RPMI7951 (cell line): ENCODE measurements around the gene GLCE. TPM values are rescaled to one million over a fixed set of nuclear protein-coding genes. Genes with fewer than 3 reads are reported as not detected.
"Not testable (repeated sequence)": the region's sequence is repeated elsewhere in the genome, so short reads cannot be mapped to it uniquely, and the experiment has no call there.

Experiments used
- DNase-seq: peaks from one replicate; pipeline ENCODE4 v3.0.0-alpha.2; 2012; ENCODE audit warnings: low read depth
- total RNA-seq: library from RNA; depleted of rRNA; stranded (reverse); fragments of >200 nt; shearing (Covaris generic); gene quantifications from 2 replicates; pipeline ENCODE4 v1.2.3, GENCODE V29; 2014

The GLCE gene
- total RNA-seq, 1 experiment from 2014 or later: 36.6 TPM

DNA sequence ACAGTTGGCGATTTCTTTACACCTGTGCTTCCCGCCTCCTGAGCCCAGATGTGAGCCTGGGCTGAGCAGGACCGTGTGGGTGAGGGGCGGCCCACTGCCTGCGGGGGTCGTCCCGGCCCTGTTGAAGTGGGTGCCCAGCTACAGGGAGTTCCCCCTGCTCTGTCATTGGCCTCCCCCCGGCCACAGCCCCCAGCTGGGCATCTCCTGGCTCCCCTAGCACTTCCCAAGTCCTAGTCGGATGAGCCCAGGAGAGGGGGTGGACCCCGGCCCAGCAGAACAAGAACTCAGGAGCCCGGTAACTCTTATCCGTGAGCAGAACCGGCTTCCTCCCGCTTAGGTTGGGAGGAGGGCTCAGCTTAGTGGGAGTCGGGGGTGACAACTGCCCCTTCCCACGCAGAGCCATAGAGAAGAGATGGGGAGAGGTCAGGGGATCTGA lies 139.0 kb downstream of the GLCE start:
- no peak for DNase-seq

DNA sequence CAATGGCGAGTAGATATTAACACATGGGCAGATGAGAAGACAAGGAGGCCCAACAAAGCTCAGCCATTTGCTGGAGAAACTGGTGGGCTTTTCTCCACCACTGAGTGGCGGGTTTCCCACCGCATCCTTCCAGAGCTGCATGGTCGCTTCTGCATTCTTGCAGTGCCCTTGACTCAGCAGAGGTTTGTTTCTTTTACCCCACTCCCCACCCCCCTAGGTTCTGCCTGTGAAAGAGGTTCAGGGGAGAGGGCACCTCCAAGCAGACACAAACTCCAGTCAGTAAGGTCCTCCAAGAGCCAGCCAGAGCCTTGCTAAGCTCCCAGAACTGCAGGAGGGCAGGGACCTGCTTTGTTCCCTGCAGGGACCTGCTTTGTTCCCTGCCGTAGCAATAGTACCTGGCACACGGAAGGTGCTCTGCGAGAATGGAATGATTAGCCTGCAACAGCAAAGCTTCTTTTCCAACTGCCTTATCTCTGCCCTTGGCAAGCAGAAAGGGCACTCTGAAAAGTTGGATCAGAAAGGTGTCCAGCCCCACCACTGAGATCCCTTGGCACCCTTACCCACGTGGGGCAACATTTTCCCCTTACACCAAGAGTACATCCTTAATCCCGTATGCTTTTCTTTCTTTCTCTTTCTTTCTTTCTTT lies 139.6 kb downstream of the GLCE start:
- DNase-seq: no peak

DNA sequence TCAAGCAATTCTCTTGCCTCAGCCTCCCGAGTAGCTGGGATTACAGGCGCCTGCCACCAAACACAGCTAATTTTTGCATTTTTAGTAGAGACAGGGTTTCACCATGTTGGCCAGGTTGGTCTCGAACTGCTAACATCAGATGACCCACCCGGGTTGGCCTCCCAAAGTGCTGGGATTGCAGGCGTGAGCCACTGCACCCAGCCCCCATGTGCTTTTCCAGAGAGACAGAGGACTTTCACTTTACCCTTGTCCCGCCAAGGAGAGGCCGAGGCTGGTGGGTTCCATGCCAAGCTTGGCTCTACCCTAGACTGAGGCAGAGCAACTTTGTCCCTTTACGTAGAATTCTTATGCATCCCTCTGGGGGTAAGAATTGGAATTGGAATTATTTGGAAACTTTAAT lies 140.7 kb downstream of the GLCE start:
- DNase-seq: not testable (repeated sequence)

DNA sequence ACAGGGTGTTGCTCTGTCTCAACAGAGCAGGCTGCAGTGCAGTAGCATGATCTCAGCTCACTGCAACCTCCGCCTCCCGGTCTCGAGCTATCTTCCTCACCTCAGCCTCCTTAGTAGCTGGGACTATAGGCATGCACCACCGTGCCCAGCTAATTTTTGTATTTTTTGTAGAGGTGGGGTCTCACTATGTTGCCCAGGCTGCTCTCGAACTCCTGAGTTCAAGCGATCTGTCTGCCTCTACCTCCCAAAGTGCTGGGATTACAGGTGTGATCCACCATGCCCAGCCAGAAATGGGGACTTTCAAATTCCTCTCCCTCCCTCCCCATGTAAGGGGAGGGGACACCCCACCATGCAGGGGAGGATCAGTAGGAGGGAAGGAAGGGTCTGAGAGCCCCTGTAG lies 141.7 kb downstream of the GLCE start:
- DNase-seq: not testable (repeated sequence)

DNA sequence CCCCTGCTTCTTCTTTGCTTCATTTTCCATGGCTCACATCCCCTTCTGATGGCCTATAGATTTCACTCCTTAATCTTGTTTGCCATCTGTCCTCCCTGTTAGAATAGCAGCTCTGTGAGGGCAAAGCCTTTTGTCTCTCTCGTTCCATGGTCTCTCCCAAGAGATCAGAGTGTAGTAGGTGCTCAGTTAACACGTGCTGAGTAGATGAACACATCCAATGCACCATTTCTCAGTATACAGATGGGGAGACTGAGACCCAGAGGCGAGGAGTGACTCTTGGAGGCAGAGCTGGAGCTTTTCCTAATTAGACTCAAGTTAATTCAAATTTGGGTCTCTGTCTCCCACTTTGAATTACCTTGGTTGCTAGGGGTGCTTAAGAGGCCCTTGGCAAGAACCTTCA lies 142.5 kb downstream of the GLCE start:
- DNase-seq: no peak

DNA sequence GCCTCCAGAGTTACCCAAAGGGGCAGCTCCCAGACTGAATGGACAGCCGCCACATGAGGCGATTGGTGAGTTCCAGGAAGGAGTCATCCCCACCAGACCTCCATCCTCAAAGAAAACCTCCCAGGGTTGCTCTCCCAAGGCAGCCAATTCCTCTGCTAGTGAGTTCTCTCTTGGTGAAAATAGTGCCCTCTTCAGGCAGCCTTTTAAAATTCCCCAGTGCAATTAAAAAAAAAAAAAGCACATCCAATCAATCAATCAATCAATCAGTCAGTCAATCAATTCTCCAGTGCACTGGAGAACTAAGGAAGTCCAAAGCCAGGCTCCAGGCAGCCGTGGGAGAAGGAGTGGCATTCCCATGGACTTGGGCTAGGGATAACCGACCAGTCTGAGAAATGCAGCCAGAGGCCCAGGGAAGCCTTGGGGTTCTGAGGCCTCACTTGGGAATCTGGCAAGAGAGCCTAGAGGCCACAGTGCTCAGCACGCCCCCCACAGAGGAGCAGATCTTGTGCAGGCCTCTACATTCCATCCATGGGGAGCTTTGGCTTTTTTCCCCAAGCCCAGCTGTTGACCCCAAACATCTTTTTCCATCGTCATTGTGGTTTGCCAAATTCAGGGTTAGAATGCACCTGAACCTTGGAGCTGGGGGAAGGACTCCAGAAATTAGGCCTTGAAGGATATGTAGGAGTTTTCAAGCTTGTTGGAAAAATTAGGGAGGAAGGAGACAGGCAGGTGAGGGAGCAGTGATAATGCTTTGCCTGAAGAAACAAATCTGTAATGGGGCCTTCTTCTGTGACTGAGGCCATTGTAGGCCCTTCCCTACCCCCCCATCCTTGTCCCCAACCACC lies 143.1 kb downstream of the GLCE start:
- peak; percentile 42 for DNase-seq

DNA sequence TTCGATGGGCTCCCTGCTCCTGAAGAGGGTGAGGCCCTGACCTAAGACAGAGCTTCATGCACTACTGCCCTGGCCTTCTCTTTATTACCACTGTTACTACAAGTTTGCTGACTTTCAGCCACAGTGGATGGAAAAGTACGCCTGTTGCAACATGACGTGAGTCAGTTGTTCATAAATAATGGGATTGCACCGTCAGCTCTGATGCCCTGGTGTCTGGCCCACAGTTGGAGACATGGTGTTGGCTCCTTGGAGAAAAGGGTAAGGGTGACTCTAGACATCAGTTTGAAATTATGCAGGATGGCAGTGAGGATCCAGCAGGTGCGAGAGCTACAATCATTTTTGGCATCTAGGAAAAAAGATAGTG lies 143.7 kb downstream of the GLCE start:
- peak; percentile 83 for DNase-seq

DNA sequence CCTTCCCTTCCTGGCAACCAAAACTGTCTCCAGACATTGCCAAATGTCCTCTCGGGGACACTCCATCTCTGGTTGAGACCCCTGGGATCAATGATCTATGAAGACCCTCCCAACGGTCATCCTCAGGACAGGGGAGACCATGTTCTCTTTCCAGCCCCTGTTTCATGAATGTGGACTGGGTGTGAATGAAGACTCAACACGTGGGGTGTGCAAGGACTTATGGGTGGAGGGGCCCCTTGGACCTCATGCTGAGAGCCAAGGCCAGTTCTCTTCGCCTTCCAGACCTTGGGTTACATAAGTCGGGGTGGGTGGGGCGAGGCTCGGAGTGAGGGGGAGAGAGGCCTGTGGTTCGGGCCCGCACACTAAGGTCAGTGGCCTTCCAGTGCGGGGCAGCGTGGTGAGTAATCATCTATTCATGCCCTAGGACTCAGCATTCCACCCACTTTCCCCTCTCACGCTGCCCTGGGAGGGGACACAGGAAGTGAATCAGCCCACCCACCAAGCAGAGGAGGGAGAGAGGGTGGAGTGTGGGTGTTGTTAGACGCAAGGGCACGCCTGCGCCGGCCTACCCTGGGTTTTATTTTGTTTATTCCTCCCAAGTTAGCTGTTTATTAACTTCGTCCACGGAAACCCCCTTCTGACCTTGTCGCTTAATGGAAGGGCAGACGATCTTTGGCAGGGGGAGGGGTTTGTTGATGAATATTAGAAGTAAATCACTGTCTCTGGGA lies 144.9 kb downstream of the GLCE start:
- peak; percentile 97 for DNase-seq

DNA sequence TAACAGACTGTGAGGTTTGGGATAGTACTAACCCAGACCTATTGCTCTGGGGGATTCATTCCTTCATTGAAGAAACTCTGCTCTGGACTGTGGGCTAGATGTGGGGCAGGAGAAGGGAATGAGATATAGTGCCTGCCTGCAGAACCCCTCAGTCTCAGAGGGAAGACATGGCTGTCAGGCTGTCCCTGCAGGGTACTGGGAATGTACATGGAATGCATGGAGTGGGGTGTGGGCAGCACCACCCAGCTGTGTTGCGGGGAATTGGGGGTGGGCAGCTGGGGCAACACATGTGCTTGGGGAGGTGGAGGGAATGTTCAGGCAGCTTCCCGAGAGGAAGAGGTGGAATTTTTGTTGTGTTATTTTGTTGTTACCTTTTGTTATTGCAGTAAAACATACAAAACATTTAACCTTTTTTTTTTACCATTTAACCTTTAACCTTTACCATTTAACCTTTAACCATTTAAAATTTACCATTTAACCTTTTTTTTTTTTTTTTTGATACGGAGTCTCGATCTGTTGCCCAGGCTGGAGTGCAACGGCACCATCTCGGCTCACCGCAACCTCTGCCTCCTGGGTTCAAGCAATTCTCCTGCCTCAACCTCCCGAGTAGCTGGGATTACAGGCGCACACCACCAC lies 145.6 kb downstream of the GLCE start:
- DNase-seq: no peak

DNA sequence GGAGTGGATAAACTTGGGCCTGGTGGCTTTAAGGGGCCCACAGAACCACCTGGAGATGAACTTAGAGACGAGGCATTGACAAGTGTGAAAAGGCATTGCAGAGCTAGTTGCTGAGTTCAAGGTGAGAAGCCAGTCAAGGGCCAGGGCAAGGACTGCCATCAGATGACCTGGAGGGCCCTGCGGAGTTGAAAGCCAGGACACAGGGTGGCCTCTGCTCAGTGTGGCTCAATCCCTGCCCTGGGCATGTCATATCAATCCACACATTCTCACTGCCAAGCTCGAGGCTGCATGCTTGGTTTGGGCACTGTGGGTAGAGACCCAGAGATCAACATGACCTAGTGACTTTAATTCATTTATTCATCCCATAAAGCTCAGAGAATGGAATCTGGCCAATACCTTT lies 147.5 kb downstream of the GLCE start:
- DNase-seq: no peak

DNA sequence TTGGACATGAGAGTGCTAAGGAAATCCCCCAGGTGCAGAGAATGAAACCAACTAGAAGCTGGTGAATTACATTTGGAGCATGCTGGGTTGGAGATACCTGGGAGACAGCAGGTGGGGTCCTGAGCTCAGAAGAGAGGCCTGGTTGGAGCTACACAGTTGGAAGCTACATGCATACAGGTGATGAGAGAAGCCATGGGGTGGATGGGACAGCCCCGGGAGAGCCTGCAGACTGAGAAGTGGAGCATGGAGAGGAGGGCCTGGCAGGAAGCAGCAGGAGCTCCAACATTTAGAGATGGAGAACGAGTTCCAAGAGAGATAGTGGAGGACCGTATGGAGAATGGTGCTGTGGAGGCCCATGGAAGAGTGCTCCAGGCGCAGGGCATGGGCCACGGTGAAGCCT lies 148.5 kb downstream of the GLCE start:
- DNase-seq: no peak

DNA sequence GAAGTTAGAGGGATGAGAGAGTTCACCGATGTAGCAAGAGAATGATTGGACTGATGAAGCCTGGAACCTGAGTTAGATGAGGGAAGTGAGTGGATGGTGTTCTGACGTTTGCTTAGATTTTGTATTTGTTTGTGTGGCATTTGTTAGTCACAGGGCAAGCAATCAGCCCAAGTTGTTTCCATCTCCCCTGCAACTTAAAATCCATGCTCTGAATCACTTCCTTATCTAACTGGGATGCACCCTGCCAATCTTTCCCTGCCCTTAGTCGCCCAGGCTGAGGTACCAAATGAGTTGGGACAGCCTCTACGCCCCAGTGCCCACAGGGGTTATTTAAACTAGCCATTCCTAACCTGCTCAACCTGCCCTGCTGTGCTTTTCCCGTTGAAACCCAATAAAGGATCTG lies 150.9 kb downstream of the GLCE start:
- DNase-seq: peak; percentile 41

DNA sequence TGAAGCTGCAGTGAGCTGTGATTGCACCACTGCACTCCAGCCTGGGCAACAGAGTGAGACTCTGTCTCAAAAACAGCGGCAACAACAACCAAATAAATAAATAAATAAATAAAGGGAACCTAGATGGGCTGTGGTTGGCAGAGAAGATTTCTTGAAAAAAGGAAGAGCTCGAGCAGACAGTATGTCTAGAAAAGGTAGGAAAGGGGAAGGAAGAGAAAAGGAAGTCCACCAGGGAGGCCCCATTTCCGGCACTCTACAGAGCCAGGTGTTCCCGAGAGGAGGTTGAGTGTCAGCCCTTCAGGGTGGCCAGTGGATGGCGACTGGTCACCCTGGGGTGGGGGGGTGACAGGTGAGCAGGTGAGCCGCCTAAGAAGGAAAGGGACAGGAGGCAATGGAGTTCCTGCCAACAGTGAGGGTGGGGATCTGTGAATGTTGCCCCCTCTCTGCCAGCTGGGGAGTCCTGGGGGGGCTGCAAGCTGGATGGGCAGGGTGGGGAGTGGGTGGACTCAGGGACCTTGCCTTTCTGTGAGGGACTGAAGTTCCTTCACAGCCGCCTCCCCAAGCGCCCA lies 153.1 kb downstream of the GLCE start:
- DNase-seq: no peak

DNA sequence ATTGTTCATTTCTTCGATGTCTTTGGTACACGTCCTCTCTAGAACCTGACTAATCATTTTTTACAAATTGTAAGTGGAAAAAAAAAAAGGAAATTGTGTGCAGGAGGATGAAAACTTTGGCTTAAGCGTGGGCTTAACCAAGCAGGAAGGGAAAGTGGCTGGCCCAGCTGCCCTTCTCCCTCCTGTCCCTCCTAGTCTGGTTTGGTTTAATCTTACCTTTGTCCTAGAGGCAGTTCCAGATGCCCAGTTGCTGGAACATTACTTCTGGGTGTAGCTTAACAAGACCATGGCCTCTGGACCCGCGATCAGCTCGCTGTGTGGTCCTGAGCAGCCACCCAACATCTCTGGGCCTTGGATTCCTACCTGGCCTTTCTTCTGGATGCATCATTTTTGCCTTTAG lies 153.7 kb downstream of the GLCE start:
- DNase-seq: no peak

DNA sequence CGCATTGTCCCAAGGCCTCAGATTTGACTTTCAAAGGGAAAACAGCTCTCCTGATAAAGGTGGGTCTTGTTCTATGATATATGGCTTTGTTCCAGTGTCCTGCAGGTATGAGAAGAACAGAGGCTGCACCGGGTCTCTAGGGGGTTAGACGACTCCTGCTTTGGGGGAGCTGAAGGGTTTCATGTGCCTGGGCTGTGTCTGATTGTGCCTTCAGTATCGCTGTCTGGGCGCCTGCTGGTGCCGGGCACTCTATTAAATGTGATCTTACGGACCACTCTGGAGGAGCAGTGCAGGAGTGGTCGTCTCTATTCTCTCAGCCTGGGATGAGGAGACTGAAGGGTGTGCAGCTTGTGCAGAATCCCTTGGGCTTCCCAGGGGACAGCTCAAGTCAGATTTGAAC lies 154.3 kb downstream of the GLCE start:
- DNase-seq: no peak

DNA sequence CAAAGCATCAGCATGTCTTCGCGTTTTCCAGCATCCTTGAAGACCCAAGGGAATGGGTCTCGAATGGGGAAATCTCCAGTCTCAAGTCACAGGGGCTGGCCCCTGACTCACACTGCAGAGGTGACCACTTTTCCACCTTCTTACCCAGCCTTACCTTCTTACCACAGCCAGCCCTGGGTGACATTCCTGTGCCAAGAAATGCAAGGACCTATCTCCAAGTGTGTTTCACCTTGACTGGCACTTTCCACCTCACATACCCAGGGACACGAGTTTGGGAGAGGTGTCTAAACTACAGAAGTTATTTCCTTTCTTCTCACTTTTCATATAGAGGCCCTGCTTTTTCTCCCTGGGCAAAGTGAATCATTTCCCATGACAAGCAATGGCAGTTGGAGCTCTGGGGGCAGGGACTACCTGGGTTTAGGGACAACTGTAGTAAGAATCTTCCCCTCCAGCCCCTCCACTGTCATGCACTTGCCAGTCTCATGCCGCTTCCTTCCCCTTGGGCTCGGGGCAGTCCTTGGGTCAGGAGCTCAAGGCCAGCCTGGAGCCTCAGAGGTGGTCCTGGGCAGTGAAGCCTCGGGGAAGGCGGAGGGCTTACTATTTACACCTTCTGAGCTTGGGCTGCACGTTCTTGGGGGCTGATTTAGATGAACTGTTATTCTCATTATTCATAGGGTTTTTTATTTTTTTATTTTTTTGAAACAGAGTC lies 155.1 kb downstream of the GLCE start:
- DNase-seq: no peak

DNA sequence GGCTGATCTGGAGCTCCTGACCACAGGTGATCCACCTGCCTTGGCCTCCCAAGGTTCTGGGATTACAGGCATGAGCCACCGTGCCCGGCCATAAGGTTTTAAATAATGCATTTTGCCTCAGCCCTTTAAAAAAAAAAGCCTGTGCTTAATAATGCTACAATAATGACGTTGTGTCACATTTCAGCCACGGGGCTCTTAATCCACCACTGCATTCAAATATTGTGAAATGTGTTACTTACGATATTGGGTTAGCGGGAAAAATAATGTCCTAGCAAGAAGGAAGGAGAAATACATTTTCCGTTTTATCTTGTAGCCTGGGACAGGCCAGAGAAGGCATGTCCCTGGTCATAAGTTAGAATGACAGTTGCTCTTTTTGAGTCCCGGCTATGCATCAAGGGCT lies 155.9 kb downstream of the GLCE start:
- DNase-seq: no peak

DNA sequence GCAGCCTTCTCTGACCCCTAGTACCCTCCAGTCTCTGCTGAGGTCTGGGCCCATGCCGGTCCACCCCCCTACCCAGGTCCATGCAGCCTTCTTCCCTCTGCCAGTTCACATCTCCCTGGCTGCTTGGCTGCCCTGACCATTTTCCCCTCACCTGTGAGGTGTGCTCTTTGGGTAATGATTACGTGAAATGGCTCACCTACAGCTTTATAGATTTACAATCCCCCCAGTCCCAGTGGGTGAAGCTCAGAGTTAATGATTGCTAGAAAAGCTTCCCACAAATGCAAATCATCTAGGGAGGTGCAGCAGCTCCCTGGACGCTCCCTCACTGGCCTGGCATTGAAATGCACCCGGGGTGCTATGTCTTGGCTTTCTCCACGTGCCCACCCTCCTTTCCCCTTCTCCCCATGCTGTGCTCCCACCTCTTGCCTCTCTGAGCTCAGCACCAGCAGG lies 157.0 kb downstream of the GLCE start:
- no peak for DNase-seq

DNA sequence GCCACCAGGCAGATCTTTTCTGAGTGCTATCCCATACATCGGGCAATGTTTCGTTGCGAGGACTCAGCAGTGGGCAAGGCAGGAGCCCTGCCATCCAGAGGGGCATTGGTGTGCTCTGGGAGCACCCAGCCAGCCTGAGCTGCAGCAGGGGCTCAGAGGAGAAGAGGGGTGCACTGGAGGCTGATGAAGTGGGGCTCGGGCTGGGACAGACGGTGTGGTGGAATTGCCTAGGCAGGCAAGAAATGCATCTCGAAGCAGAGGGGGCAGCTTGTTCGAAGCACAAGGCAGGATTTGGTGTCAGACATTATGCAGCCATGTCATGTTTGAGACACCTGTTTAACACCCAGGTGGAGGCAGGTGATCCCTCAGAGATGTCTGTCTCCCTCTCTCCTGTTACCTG lies 157.6 kb downstream of the GLCE start:
- no peak for DNase-seq

DNA sequence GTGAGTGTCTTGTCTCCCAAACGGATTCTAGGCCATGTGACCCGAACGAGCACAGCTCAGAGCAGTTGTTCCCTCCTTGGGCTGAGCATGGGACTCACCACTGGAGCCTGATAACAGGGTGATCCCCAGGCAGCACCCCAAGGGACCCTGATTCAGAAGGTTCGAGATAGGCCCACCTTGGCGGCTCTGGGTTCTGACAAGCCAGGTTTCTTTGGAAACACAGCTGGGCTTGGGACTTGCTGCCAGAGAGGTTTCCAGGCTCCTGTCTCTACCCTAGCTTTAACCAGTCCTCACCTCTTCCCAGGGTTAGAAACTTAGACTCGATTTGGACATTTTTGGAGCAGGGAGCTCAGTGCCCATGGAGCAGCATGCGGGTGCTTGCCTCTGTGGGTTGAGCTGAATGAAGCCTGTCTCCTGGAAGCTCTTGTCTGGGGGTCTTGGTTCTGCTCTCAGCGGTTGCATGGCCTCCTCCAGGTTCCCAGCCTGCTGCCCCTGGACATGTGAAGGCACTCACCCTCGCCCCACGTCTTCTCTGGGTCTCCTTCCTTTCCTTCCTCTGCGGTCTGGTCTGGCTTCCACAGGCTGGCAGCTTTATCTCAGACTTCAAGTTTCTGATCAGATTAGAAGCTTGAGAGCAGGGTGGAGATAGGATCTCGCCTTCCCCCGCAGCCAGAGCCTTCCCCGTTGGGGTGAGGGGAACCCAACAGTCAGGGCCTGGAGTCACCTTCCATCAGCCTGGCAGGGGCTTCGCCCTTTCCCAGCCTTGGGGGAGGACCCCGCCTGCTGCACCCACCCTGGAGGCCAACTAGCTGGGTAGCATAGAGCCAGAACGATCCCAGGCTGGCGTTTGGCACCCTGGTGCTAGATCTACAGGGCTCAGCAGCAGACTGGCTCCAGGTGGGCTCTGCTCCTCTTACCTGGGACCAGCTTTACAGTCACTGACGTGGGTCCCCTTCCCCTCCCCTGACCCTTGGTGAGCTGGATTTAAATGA lies 159.2 kb downstream of the GLCE start:
- no peak for DNase-seq
